Endothelial cell (in vitro differentiated cells): ENCODE data around the gene DNAJB8. TPM values are rescaled to one million over a fixed set of nuclear protein-coding genes. Genes with fewer than 3 reads are reported as not detected.

Experiments used
- DNase-seq: peaks from one replicate; pipeline ENCODE4 v3.0.0; 2021; ENCODE audit warnings: low spot score
- H3K27ac Mint-ChIP-seq: one replicate; pipeline ENCODE4 v1.8.0; 2021; ENCODE audit warnings: mixed read lengths, inconsistent platforms; ENCODE audit not compliant: unreplicated experiment
- H3K27me3 Mint-ChIP-seq: one replicate; pipeline ENCODE4 v1.8.0; 2021; ENCODE audit warnings: mild to moderate bottlenecking, moderate library complexity, mixed read lengths, inconsistent platforms; ENCODE audit not compliant: unreplicated experiment
- H3K36me3 Mint-ChIP-seq: one replicate; pipeline ENCODE4 v1.8.0; 2021; ENCODE audit warnings: mild to moderate bottlenecking, low read depth, mixed read lengths, inconsistent platforms; ENCODE audit not compliant: unreplicated experiment
- H3K4me1 Mint-ChIP-seq: one replicate; pipeline ENCODE4 v1.8.0; 2021; ENCODE audit warnings: mild to moderate bottlenecking, mixed read lengths, inconsistent platforms; ENCODE audit not compliant: unreplicated experiment
- H3K4me3 Mint-ChIP-seq: one replicate; pipeline ENCODE4 v1.8.0; 2021; ENCODE audit warnings: mild to moderate bottlenecking, mixed read lengths, inconsistent platforms; ENCODE audit not compliant: unreplicated experiment
- H3K9me3 Mint-ChIP-seq: one replicate; pipeline ENCODE4 v1.8.0; 2021; ENCODE audit warnings: mixed read lengths, inconsistent platforms; ENCODE audit not compliant: unreplicated experiment
- total RNA-seq: library from RNA; stranded (reverse); fragmentation: NEBNext Ultra II Directional; extraction: Animal tissue kit (Norgen Biotek cat#: 25700); gene quantifications from one replicate; pipeline ENCODE4 v1.2.1, GENCODE V29; 2021; ENCODE audit not compliant: unreplicated experiment
- TF ChIP-seq, protein P1 (sequence below): fragments of 200-600 bp; sonication (generic); IDR thresholded peaks from one replicate; pipeline ENCODE4 v1.5.0; 2021; ENCODE audit warnings: antibody characterized with exemption; ENCODE audit not compliant: unreplicated experiment

Gene DNAJB8
- total RNA-seq, 1 donor from 2014 or later, result not detected

DNA sequence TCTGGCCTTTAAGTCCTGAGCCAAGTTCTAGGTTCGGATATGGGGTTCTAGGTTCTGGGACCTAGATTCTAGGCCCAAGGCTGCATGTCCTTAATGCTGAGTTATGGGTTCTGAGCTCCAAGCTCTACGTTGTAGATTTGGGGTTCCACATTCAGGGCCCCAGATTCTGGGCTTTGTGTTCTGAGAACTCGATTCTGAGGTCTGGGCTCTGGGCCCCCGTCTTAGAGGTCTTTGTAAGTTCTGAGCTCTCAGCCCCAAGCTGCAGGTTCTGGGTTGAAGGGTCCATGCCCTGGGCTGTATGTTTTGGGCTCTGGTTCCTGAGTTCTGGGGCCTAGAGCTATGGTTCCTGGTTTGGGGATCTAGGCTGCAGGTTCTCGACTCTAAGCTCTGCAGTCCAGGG lies 10.0 kb upstream of the DNAJB8 start:
- H3K9me3 Mint-ChIP-seq, result no peaks in the 10 kb centered on the region
- TF ChIP-seq, protein P1, sequence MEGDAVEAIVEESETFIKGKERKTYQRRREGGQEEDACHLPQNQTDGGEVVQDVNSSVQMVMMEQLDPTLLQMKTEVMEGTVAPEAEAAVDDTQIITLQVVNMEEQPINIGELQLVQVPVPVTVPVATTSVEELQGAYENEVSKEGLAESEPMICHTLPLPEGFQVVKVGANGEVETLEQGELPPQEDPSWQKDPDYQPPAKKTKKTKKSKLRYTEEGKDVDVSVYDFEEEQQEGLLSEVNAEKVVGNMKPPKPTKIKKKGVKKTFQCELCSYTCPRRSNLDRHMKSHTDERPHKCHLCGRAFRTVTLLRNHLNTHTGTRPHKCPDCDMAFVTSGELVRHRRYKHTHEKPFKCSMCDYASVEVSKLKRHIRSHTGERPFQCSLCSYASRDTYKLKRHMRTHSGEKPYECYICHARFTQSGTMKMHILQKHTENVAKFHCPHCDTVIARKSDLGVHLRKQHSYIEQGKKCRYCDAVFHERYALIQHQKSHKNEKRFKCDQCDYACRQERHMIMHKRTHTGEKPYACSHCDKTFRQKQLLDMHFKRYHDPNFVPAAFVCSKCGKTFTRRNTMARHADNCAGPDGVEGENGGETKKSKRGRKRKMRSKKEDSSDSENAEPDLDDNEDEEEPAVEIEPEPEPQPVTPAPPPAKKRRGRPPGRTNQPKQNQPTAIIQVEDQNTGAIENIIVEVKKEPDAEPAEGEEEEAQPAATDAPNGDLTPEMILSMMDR, result no peak
- no peak for DNase-seq
- peaks cover 25% of the 10 kb centered on the region for H3K36me3 Mint-ChIP-seq
- peaks cover 25% of the 10 kb centered on the region for H3K4me1 Mint-ChIP-seq
- no peak overlapping the region for H3K4me3 Mint-ChIP-seq
- H3K27me3 Mint-ChIP-seq, result peaks cover 3% of the 10 kb centered on the region
- no peak overlapping the region for H3K27ac Mint-ChIP-seq

DNA sequence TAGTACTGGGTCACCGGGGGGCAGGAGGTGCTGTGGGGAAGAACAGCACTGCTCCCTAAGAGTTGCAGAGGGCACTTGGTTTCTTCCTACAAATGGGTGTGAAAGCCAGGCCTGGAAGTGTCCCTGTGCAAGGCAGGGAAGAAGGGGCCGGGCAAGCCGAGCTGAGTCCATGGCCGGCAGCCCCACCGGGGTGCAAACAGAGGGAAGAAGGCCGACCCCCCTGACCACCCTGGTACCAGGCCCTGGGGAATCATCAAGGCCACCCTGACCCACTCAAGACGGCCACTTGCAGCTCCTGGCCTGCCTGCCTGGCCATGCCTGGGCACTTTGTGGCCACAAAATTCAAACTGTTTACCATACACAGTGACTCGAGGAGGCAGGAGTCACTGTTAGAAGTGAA lies 8.7 kb upstream of the DNAJB8 start:
- peaks cover 3% of the 10 kb centered on the region for H3K27me3 Mint-ChIP-seq

DNA sequence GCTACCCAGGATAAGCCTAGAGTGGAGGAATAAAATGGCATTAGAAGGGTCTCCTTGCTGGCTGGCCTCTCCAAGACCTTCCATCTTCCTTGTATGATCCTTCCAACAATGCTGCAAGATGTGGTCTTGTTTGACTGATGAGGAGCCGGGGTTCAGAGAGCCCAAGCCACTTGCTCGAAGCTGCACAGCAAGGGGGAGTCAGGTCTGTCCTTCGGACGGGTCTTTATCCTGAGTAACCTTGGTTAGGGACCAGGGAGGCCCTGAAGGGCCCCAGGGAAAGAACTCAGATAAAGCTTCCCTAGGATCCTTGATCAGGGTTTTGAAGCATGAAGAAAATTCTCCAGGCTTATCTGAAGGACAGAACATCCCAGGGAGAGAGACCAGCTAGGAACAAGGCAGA lies 7.0 kb upstream of the DNAJB8 start:
- Mint-ChIP-seq H3K4me3 (no peak overlapping the region), H3K27ac (no peak overlapping the region), H3K4me1 (peaks cover 4% of the 10 kb centered on the region), H3K27me3 (peaks cover 3% of the 10 kb centered on the region), H3K9me3 (no peaks in the 10 kb centered on the region), H3K36me3 (peaks cover 11% of the 10 kb centered on the region)
- DNase-seq, result no peak
- TF ChIP-seq, protein P1, result no peak

More for the DNA sequence above, 8.7 kb upstream of the DNAJB8 start:
- H3K36me3 Mint-ChIP-seq, result peaks cover 18% of the 10 kb centered on the region
- H3K4me3 Mint-ChIP-seq, result no peak overlapping the region
- H3K27ac Mint-ChIP-seq, result no peak overlapping the region
- TF ChIP-seq, protein P1, result no peak
- H3K4me1 Mint-ChIP-seq, result peaks cover 14% of the 10 kb centered on the region
- DNase-seq, result no peak
- no peaks in the 10 kb centered on the region for H3K9me3 Mint-ChIP-seq

DNA sequence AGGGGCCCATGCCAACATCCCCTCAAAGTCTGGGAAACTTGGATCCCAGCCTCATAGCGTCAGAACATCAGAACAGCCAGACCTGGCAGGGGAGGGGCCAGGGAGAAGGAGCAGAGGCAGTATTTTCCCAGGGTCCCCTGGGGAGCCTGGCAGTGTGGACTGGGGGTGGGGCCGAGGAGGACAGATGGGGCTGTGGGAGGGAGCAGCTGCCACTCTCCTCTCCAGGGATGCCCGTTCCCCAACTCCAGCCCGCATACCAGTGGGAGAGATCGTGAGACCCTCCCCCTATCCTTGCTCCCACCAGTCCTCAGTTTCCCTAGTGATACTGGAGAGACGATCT lies 6.5 kb upstream of the DNAJB8 start:
- no peak overlapping the region for H3K27ac Mint-ChIP-seq
- peaks cover 6% of the 10 kb centered on the region for H3K36me3 Mint-ChIP-seq
- peaks cover 4% of the 10 kb centered on the region for H3K4me1 Mint-ChIP-seq

DNA sequence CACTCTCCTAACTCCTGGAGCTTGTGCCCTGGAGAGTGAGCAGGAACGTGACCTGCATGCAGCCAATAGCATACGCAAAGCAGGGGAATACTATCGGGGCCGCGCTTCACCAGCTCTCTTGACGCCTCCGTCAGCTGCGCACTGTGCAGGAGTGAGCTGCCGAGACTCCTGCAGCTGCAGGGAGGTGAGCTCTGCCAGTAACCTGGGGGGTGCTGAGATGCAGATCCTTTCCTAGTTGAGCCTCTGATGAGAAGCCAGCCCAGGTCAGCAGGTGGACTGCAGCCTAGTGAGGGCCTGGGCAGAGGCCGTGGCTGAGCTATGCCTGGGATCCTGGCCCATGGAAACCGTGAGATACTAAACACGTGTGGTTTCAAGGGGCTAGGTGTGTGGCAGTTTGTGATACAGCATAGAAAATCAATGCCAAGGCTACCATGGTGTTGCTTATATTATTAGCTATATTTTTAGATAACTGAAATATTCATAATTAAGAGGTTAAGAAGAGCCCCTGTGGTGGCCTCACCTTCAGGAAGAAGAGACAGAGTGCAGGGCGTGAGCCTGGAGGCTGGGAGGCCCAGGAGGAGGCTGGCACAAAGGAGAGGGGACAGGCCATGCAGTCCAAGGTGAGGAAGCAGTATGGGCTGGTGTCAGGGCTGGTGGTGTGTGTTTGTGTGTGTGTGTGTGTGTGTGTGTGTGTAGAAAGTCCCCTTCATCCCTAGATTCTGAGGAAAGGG lies 5.9 kb upstream of the DNAJB8 start:
- H3K27me3 Mint-ChIP-seq, result peaks cover 3% of the 10 kb centered on the region
- H3K36me3 Mint-ChIP-seq, result peaks cover under 1% of the 10 kb centered on the region
- TF ChIP-seq, protein P1, result no peak
- H3K27ac Mint-ChIP-seq, result no peak overlapping the region
- no peaks in the 10 kb centered on the region for H3K9me3 Mint-ChIP-seq
- H3K4me1 Mint-ChIP-seq, result peaks cover 4% of the 10 kb centered on the region
- DNase-seq, result no peak
- H3K4me3 Mint-ChIP-seq, result no peak overlapping the region

More for the DNA sequence above, 6.5 kb upstream of the DNAJB8 start:
- H3K27me3 Mint-ChIP-seq, result peaks cover 3% of the 10 kb centered on the region
- TF ChIP-seq, protein P1, result no peak
- H3K4me3 Mint-ChIP-seq, result no peak overlapping the region
- H3K9me3 Mint-ChIP-seq, result no peaks in the 10 kb centered on the region
- no peak for DNase-seq
